ENCODE data around the gene ATG13.
"Not testable (repeated sequence)": the region's sequence is repeated elsewhere in the genome, so short reads cannot be mapped to it uniquely, and the experiment has no call there.

Gene ATG13

DNA sequence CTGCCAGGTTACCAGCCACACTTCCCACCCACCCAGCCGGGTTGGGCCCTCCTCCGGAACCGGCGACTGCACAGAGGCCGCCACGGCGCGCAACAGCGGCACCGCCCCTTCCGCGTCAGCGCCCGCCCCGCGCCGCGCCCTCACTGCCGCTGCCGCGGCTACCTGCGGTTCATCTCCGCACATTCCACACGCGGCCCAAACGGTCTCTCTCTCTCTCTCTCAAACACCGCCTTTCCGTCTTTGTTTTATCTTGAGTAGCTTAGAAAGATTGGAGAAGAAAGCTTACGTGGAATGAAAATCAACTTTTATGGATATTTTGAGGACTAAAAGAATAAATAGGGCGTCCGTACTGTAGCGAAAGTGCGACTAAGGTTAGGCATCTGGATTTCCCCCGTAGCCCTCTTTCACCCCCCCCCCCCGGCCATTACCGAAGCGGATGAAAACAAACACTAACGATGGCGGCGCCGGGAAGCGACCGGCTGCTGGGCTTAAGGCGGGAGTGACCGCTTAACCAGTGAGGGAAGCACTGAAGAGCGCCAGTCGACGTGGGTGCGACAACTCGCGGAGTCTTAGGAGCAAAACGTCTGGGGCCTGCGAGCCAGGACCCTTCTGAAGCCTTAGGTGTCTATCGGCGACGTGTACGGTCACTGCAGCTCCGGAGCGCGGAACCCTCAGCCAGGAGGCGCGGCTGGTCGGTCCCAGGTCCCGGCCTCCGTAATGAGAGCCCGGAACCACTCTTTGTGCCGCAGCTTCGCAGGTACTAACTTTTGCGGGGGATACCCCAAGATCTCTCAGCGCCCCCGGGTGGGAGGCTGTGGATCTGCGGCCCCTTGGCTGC is at the start of gene ATG13, which contains the start of gene HARBI1:
Gene ATG13 (plus strand): TSS at position 420 of the 838 bp plus-strand sequence. CDS start 26,739 bp downstream, outside the sequence.
Gene HARBI1 (minus strand): TSS at position 94 of the 838 bp plus-strand sequence. CDS start 990 bp downstream, outside the sequence.
- DNase-seq = peak; percentile 90

DNA sequence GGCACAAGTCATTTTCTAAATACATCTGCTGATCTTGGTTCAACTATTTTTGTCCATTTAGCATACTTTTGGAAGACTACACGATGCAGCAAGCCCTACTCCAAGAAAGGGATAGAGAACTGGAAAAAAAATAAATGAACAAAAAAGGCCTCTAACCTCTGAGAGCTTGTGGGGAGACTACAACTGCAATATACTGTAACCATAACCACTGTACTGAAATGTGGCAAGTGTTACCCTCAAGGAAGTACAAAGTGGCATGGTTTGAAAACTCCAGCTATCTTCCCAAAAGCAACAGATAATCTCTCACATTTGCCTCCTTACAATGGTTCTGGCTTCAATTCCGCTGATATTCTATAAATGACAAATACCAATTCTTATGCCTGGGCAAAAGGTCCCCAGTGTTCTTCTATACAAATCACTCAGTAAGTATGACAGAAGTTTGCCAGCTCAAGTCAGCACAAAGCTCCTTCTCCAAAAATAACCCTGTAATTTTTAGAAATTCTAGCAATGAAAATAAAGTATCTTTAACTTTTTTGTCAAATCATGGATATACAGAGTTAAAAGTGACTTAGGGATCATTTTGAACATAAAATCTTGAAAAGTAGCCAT is 46.5 kb upstream of the ATG13 start:
- DNase-seq = no peak

DNA sequence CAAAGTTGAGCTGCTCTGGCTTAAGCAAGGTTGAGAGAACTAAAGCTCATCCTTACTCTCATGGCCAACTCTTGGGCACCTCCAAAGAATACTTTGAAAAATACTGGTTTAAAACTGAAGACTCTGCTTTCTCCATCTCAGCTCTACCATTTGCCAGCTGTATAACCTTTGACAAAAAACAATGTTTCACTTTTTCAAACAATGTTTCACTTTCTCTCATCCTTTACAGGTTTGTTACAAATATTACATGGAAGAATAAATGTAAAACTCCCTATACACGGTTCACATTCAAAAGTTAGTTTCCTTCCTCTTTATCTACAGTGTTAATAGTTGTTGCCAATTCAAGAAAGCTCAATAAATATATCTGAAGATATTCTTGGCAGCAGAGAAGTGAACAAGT is 42.7 kb upstream of the ATG13 start:
- DNase-seq = no peak

DNA sequence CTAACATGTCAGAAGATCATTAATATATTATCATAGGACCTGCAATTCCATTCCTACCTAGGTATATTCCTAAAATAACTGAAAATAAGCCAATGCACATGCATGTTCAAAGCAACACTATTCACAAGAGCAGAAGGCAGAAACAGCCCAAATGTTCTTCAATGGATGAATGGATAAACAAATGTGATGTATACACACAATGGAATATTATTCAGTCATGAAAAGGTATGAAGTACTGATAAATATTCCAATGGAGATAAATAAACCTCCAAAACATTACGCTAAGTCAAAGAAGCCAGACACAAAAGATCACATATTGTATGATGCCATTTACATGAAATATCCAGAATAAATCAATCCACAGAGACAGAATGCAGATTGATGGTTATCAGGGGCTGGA is 40.3 kb upstream of the ATG13 start:
- no peak for DNase-seq

DNA sequence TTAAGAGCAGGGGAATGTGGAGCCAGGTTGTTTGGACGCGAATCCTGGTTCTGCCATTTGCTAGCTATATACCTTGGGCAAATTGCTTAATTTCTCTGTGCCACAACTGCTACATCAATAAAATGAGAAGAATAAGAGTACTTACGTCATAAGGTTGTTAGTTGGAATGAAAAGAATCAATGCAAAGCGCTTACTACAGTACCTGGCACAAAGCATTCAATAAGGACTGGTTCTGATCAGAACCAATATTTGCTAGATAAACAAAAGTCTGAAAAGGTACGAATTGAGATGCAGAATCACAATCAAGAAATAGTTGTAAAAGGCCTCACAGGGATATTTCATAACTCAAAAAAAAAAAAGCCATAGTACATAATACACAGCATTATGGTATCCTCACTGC is 34.8 kb upstream of the ATG13 start:
- no peak for DNase-seq

DNA sequence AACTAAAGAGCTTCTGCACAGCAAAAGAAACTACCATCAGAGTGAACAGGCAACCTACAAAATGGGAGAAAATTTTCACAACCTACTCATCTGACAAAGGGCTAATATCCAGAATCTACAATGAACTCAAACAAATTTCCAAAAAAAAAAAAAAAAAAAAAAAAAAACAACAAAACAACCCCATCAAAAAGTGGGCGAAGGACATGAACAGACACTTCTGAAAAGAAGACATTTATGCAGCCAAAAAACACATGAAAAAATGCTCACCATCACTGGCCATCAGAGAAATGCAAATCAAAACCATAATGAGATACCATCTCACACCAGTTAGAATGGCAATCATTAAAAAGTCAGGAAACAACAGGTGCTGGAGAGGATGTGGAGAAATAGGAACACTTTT is 33.8 kb upstream of the ATG13 start:
- DNase-seq = not testable (repeated sequence)

DNA sequence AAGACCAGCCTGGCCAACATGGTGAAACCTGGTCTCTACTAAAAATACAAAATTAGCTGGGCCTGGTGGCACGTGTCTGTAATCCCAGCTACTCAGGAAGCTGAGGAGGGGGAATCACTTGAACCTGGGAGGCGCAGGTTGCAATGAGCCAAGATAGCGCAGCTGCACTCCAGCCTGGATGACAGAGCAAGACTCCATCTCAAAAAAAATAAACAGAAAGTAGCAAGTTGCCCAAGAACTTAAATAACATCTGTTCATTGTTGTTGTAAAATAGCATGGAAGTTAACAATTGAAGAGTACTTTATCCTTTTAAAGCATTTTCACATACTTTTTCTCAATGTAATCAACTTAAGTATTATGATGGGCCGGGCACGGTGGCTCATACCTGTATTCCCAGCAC is 29.2 kb upstream of the ATG13 start:
- DNase-seq = no peak

DNA sequence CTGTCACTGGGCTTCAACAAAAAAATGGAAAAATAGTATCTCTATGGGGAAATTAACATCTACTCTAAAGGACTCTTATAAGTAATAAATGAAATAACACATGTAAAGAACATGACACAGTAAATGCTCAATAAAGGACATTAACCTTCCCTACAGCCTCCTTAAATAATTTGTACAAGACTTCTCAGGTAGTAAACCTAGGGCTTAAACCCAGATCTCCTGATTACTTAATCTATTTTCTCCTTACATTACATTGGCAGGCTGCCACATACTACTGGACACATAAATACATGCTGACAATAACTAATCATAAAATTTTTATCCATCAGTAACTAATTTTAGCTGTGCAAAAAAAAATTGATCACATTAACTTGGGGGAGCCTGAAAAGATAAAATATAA is 28.4 kb upstream of the ATG13 start:
- DNase-seq = no peak

DNA sequence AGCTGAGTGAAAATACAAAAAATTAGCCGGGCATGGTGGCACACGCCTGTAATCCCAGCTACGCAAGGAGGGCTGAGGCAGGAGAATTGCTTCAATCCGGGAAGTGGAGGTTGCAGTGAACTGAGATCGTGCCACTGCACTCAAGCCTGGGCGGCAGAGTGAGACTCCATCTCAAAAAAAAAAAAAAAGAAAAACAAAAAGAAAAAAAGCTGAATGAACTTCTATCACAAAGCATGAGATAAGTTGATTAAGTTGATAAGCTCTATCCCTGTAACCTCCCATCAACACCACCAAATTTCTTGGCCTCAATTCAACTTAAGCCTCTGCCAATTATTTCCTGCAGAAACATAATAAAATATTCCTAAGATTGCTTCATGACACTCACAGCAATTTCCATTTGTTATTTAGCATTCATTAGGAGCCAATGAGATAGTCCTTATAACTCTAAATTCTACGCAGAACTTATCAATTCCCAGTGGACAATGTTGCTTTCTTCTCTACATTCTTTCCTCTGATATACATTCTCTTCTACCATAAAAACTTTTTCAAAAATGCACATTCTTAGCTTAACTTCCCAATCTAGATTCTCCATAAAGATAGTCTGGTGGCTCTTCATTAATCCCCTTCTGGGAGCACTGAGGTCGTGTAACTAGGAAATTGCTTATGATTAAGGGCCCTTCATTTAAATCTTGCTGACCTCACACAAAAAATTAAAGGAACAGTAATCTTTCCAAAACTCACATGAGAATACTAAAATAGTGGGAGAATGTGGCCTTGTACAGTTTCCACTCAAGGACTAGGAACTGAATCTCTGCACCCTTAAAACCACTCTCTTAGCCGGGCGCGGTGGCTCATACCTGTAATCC is 26.4 kb upstream of the ATG13 start:
- DNase-seq = no peak

DNA sequence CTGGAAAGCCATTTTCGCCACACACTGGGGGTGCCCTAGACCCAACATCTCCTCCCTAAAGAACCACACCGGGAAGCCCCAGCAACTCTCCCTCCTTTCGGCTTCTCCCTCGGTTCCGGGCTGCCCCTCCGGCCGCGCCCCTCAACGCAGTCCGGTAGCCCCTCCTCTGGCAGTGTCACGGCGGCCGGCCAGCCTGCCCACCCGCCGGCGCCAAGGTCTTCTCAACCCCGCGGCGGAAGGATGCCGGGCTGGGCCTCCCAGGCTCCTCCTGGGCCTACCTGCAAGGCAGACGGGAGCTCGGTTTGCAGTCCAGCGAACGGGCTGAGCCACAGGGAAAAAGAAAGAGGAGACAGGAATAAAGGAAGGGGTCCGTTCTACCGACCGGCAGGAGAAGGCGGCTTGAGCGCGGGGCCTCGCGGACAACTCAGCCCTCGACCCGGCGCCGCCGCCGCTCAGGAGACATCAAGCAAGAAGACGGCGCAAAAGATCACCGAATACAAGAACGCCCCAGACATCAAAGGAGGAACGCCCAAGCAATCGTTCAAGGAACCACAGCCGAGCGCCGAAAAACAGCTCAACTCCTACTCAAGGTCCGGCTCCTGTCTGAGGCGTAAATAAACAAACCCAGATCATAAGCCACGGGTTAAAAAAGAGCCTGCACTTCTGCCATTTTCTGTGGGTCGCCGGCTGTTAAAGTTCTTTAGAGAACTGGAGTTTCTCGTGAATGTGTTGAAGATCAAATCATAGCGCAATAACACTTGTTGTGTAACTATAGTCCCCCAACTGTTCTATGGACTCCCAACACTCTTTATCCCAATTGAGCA is 23.6 kb upstream of the ATG13 start, which contains the start of gene AMBRA1:
Gene AMBRA1 (minus strand): TSS at position 474 of the 824 bp plus-strand sequence. CDS start 45,643 bp downstream, outside the sequence.
- DNase-seq = peak; percentile 91

DNA sequence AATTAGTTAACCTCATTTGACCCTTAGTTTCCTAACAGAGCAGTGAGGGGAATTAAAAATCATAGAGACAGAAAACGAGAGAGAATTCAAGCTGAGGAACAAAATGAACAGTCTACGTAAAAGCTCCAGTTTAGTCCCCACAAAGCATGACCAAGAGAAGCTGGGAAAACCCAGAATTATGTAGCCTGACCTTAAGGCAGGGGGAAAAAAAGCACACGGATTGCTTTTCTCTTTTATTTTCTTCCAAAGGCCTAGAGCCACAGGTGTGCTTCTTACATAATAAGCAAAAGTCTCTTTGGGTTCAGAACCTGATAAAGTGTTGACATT is 23.0 kb upstream of the ATG13 start:
- DNase-seq = no peak

DNA sequence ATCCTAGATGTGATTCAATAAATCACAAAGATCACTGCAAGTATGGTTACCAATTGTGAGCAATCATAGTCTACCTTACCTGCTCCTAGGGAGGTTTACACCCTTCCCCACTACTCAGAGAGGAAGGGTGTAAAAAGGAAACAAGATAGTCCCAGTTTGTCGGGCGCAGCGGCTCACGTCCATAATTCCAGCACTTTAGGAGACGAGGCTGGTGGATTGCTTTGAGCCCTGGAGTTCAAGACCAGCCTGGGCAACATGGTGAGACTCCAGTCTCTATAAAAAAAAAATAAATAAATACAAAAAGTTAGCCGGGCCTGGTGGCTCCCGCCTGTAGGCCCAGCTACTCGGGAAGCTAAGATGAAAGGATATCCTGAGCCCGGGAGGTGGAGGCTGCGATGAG is 22.6 kb upstream of the ATG13 start:
- no peak for DNase-seq

DNA sequence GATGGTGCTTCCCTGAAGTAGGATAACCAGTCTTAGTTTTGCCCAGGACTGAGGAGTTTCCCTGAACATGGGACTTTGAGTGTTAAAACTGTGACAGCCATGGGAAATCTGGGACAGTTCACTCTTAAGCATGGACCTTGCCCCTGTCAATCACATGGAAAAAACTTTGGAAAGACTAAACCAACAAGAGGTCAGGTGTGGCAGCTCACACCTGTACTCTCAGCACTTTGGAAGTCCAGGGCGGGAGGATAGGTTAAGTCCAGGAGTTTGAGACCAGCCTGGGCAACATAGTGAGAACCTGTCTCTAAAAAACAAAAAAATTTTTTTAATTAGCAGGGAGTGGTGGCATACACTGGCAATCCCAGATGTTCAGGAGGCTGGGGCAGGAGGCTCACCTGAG is 20.2 kb upstream of the ATG13 start:
- no peak for DNase-seq

DNA sequence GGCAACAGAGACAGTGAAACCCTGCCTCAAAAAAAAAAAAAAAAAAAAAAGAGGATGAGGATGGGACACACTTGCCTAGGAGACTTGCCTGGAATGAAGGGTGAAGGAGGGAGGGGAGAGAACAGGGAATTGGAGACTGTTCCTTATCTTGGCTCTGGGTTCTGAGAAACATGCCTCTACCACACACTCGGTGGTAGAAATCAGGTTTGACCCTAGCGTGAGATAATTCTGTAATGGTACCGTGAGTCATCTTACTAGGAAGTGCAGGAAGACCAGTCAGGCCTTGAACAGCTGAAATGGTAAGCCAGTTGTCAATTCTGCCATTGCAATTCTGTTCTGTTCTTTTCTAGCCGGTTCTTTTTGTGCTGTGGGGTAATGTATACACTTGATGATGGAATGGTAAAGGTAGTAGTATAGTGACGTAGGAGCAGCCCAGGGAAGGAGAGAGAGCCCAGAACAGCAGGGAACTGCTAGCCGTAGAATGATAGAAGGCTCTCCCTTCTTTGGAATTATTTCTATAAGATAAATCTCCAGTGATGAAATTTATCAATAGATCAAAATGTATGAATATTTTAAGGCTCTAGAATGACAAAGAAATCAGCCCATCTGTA is 19.6 kb upstream of the ATG13 start:
- DNase-seq = no peak

DNA sequence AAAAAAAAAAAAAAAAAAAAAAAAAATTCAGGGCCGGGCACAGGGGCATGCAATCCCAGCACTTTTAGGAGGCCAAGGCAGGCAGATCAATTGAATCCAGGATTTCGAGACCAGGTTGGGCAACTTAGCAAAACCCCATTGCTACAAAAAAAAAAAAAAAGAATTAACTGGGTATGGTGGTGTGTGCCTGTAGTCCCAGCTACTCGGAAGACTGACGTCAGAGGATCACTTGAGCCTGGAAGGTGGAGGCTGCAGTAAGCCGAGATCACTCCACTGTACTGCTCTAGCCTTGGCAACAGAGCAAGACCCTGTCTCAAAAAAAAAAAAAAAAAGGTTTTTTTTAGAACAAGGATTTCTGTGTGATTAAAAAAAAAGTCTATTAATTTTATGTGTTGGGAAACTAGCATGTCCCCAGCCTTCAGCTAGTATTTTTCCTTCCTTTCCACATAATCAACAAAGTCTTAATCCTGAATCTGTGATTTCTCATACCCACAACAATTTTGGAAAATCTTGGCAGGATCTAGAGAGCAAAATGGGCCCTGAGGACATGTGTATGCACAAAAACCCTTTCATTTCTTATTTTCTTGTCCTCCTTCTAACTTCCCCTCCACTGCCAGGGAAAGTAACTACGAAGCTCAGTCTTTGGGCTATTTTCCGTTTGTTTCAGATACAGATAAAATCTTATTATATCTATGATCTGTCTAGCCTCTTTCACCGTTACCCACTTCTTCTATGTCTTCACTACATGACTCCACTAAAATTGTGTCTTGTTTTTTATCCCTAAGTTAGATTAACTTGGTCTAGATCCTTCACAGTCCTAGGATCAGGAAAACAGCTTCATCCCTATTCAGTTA is 17.8 kb upstream of the ATG13 start:
- no peak for DNase-seq

DNA sequence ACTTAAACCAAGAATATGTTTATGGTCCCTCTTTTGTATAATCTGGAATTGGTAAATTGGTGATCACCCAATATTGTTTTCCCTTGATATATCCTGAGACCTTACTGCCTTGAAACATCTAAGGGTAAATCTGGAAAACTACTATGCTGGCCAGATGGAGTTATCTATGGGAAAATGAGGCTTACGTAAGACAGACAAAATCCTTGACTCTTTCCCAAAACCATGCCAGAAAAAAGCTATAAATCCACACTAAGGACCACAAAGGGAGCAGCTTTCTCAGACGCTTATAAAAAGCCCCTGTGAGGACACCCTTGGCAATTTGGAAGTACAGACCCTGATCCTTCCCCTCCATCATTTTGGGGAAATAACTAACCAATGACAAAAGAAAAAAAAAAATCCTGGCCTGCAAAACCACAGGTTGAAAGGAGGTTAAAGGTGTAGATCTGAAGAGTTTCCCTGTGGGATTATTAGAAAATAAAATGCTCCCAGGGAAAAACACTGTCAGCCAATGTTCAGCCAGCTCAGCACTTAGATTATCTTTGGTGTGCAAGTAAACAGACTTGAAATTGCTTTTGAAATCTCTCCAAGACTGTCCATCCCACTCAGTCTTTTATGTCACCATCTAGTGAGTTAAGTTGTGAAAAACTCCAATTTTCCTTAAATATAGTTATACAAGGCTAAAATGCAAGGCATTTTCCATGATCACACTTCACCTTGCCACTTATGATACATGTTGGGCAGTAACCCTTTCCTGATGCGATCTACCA is 17.0 kb upstream of the ATG13 start:
- no peak for DNase-seq

DNA sequence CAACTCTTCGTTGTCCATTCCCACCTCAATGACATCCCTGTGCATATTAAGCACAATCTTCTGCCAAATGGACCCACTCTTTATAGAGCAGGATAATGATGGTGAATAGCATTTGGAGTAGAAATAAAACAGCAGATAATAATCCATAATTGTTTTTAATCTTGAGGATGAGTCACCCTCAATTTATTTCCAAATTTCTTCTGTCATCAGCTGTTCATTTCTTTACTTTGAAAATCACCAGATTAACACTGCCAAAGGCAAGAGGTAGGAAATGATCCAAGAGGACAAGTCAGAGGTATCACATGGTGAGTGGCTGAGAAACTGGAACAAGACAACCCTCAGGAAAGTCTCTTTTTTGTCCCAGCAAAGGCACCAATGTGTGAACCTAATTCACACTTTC is 16.2 kb upstream of the ATG13 start:
- no peak for DNase-seq

DNA sequence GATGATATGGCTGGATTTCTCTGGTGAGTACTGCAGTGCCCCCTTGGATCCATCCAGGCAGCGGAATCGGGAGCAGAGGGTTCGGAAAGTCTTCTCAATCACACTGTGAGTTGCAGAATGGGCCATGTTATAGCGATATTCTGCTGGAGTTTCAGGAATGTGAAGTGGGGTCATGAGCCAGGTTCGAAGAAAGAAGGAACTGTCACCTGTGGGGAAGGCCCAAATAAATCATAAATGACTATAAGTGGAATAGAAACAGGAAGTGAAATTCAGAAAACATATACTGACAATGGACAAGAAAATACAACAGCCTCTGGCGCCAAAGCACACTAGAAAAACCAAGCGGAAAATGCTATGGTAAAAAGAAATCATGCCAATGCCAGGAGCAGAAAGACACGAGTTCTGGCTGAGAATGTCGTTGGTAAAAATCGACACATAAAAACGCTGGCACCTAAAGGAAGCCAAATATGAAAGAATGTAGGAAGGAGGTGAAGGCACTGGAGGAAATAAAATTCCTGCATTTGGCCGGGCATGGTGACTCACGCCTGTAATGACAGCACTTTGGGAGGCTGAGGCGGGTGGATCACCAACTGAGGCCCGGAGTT is 13.5 kb upstream of the ATG13 start:
- DNase-seq = no peak

DNA sequence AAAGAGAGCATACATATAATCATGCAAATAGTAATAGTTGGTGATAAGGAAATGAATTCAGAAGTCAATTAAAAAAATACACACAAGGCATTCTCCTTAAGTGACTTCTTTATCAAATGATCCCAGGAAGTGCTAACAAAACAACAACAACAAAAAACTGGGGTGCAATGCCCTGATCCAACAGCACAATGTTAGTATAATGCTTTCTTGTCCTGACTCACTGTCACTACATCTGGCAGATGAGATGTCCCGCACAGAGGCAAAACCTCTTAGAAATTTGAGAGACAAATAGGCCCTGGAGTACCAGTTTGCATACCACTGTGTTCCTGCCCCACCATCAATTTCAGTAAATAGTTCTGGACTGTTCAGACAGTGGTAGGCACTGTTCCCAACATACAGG is 12.6 kb upstream of the ATG13 start:
- no peak for DNase-seq

DNA sequence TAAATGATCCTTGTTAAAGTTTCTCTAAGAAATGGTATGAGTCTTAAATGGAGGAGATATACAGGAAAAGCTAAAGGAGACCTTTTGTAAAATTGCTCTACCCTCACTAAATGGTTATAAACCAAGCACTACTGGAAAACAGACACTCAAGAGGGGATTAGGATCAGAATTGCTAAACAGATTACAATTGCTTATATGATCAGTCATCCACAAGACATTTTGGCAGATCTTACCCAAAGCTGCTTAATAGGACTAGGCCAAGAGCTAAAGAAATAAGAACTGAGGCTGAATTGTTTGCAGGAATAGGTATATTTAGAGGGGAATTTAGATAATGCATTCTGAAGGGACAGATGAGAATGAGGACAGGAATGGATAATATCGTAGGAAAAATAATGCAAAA is 9.8 kb upstream of the ATG13 start:
- no peak for DNase-seq
